ENCODE measurements around the gene CPXM2.

DNA sequence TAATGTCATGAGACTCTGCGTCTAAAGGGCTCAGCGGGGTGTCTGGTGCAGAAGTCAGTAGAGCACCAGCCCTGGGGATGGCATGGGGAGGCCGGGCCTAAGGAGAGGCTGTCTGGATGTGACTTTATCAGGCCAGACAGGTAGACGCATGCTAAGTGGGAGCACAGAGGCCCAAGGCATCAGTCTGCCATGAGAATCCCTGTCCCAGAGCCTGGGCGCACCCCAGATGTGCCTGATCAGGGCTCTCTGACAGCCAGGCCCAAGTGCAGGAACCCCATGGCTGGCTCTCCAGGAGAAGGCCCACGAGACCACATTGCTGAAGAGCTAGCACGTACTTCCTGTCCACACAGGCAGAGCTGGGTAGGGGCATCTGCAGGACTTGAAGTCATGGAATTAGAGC lies 48.0 kb upstream of the CPXM2 start:
- TF ChIP-seq, protein P1, sequence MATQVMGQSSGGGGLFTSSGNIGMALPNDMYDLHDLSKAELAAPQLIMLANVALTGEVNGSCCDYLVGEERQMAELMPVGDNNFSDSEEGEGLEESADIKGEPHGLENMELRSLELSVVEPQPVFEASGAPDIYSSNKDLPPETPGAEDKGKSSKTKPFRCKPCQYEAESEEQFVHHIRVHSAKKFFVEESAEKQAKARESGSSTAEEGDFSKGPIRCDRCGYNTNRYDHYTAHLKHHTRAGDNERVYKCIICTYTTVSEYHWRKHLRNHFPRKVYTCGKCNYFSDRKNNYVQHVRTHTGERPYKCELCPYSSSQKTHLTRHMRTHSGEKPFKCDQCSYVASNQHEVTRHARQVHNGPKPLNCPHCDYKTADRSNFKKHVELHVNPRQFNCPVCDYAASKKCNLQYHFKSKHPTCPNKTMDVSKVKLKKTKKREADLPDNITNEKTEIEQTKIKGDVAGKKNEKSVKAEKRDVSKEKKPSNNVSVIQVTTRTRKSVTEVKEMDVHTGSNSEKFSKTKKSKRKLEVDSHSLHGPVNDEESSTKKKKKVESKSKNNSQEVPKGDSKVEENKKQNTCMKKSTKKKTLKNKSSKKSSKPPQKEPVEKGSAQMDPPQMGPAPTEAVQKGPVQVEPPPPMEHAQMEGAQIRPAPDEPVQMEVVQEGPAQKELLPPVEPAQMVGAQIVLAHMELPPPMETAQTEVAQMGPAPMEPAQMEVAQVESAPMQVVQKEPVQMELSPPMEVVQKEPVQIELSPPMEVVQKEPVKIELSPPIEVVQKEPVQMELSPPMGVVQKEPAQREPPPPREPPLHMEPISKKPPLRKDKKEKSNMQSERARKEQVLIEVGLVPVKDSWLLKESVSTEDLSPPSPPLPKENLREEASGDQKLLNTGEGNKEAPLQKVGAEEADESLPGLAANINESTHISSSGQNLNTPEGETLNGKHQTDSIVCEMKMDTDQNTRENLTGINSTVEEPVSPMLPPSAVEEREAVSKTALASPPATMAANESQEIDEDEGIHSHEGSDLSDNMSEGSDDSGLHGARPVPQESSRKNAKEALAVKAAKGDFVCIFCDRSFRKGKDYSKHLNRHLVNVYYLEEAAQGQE (IDR thresholded peaks at IDR 0.05; ENCODE audit: insufficient read depth in 1 of 2, low read depth in 2 of 2, low read length in 2 of 2), result no peak
- no peak for TF ChIP-seq FOXP2 (optimal IDR thresholded peaks at IDR 0.05; ENCODE audit: borderline replicate concordance, extremely low read depth, extremely low read length, insufficient read depth)
- TF ChIP-seq POLR2AphosphoS5 (IDR thresholded peaks at IDR 0.05; ENCODE audit: low read depth, low read length), result no peak
